ENCODE results near the gene TAMALIN. TPM values are rescaled to one million over a fixed set of nuclear protein-coding genes. Genes with fewer than 3 reads are reported as not detected.
A peak's percentile ranks its signal among the peaks of the same experiment; 100 is the strongest.

TAMALIN gene
- total and polyA plus RNA-seq, 4 donors, result 7.1 to 129 (median 39.0) TPM

DNA sequence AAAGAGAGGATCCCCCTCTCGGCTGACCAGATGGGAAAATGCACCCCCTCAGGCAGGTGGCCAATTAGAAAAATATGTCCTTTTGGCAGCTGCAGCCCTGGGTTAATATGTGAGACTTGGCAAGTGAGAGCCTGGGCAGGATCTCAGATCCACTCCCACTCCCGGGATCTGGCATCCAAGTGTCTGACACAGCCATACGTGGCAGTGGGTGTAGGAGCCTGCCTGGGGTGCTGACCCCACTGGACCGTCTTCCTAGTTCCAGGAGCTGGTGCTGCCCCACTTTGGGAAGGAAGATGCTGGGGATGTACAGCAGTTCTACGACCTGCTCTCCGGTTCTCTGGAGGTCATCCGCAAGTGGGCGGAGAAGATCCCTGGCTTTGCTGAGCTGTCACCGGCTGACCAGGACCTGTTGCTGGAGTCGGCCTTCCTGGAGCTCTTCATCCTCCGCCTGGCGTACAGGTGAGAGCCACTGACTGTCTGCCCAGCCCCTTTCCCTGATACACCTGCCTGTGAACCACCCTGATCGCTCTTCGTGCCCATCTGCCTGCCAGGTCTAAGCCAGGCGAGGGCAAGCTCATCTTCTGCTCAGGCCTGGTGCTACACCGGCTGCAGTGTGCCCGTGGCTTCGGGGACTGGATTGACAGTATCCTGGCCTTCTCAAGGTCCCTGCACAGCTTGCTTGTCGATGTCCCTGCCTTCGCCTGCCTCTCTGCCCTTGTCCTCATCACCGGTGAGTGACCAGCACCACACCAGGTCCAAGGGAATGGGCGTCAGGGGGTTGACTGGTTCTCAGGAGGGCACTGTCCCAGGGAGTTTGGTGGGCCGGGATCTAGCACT lies 50.3 kb downstream of the TAMALIN start:
- ATAC-seq (ENCODE audit: low FRiP score) (no peak), DNase-seq (peak in 1 of 2 donors; percentile 83)
- H3K27me3 ChIP-seq (ENCODE audit: control insufficient read depth in 1 of 2, insufficient read depth in 2 of 2, low read length in 1 of 2), result no peaks in the 10 kb centered on the region
- no peak overlapping the region for H3K27ac ChIP-seq (ENCODE audit: low read depth in 1 of 2, low read length in 2 of 2)
- intact Hi-C loops (cut with DNase I), result no loop called here
- no peaks in the 10 kb centered on the region for H3K4me1 ChIP-seq (ENCODE audit: control insufficient read depth in 1 of 2, insufficient read depth in 2 of 2, low read length in 2 of 2)
- no peaks in the 10 kb centered on the region for H3K9me3 ChIP-seq (ENCODE audit: control insufficient read depth, low read length)
- WGBS, 2 donors, result 74 to 79% methylated on average over 23 of the region's 23 CpGs
- no peak overlapping the region for H3K4me3 ChIP-seq (ENCODE audit: low read length in 2 of 2)
- peaks cover 0 to 5% of the 10 kb centered on the region in 2 donors for H3K36me3 ChIP-seq (ENCODE audit: control insufficient read depth in 1 of 2, insufficient read depth in 2 of 2, low read length in 1 of 2)

DNA sequence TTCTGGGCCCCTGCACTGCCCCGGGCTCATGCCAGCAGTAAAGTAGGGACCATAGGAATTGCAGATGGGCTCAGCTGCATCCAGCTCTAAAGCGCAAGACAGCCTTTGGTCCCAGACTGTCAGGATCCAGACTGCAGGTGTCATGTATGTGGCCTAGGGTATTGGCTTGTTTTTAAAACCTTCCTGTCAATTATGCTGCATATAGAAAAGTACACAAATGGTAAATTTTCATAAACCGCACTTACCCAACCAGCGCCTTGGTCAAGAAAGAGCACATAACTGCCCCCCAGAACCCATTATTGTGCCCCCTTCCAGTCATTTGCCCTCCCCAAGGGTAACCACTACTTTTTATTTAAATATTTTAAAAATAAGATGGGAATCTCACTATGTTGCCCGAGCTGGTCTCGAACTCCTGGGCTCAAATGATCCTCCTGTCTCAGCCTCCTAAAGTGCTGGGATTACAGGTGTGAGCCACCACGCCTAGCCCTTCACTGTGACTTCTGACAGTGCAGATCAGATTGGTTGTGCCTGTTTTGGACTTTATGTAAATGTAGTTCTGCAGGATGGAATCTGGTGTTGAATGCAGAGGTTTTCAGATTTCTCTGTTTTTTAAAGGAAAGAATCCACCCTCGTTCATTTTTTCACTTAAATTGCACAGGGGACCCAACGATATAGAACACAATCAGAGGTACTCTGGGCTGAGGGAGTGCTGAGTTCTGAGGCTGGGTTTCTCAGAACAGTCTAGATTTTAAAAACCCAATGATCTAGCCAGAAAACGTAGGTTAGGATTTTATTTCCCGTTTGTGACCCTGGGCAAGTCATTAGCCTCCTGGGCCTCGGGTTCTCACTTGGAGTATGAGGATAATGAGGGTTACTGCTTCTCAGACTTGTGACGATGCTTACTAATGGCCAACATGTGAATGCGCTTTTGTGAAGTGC lies 51.2 kb downstream of the TAMALIN start:
- no peak overlapping the region for H3K27ac ChIP-seq (ENCODE audit: low read depth in 1 of 2, low read length in 2 of 2)
- no peaks in the 10 kb centered on the region for H3K27me3 ChIP-seq (ENCODE audit: control insufficient read depth in 1 of 2, insufficient read depth in 2 of 2, low read length in 1 of 2)
- H3K36me3 ChIP-seq (ENCODE audit: control insufficient read depth in 1 of 2, insufficient read depth in 2 of 2, low read length in 1 of 2), result peaks cover 0 to 5% of the 10 kb centered on the region in 2 donors
- DNase-seq, result no peak
- no peak for ATAC-seq (ENCODE audit: low FRiP score)
- intact Hi-C loops (cut with DNase I), result no loop called here
- H3K4me1 ChIP-seq (ENCODE audit: control insufficient read depth in 1 of 2, insufficient read depth in 2 of 2, low read length in 2 of 2), result no peaks in the 10 kb centered on the region
- no peaks in the 10 kb centered on the region for H3K9me3 ChIP-seq (ENCODE audit: control insufficient read depth, low read length)
- 90% methylated on average over 14 of the region's 14 CpGs for WGBS, 2 donors
- H3K4me3 ChIP-seq (ENCODE audit: low read length in 2 of 2), result no peak overlapping the region

DNA sequence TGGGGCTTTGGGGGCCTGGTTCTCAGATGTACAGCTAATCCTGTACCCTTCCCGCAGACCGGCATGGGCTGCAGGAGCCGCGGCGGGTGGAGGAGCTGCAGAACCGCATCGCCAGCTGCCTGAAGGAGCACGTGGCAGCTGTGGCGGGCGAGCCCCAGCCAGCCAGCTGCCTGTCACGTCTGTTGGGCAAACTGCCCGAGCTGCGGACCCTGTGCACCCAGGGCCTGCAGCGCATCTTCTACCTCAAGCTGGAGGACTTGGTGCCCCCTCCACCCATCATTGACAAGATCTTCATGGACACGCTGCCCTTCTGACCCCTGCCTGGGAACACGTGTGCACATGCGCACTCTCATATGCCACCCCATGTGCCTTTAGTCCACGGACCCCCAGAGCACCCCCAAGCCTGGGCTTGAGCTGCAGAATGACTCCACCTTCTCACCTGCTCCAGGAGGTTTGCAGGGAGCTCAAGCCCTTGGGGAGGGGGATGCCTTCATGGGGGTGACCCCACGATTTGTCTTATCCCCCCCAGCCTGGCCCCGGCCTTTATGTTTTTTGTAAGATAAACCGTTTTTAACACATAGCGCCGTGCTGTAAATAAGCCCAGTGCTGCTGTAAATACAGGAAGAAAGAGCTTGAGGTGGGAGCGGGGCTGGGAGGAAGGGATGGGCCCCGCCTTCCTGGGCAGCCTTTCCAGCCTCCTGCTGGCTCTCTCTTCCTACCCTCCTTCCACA lies 52.0 kb downstream of the TAMALIN start:
- Histone ChIP-seq H3K27me3 (ENCODE audit: control insufficient read depth in 1 of 2, insufficient read depth in 2 of 2, low read length in 1 of 2) (no peaks in the 10 kb centered on the region), H3K4me3 (ENCODE audit: low read length in 2 of 2) (no peak overlapping the region), H3K27ac (ENCODE audit: low read depth in 1 of 2, low read length in 2 of 2) (no peak overlapping the region), H3K9me3 (ENCODE audit: control insufficient read depth, low read length) (no peaks in the 10 kb centered on the region), H3K4me1 (ENCODE audit: control insufficient read depth in 1 of 2, insufficient read depth in 2 of 2, low read length in 2 of 2) (no peaks in the 10 kb centered on the region), H3K36me3 (ENCODE audit: control insufficient read depth in 1 of 2, insufficient read depth in 2 of 2, low read length in 1 of 2) (peaks cover 0 to 5% of the 10 kb centered on the region in 2 donors)
- 86 to 90% methylated on average over 23 to 25 of the region's 25 CpGs for WGBS, 2 donors
- intact Hi-C loops (cut with DNase I), result no loop called here
- peak in 1 of 2 donors; percentile 87 for DNase-seq
- ATAC-seq (ENCODE audit: low FRiP score), result no peak

DNA sequence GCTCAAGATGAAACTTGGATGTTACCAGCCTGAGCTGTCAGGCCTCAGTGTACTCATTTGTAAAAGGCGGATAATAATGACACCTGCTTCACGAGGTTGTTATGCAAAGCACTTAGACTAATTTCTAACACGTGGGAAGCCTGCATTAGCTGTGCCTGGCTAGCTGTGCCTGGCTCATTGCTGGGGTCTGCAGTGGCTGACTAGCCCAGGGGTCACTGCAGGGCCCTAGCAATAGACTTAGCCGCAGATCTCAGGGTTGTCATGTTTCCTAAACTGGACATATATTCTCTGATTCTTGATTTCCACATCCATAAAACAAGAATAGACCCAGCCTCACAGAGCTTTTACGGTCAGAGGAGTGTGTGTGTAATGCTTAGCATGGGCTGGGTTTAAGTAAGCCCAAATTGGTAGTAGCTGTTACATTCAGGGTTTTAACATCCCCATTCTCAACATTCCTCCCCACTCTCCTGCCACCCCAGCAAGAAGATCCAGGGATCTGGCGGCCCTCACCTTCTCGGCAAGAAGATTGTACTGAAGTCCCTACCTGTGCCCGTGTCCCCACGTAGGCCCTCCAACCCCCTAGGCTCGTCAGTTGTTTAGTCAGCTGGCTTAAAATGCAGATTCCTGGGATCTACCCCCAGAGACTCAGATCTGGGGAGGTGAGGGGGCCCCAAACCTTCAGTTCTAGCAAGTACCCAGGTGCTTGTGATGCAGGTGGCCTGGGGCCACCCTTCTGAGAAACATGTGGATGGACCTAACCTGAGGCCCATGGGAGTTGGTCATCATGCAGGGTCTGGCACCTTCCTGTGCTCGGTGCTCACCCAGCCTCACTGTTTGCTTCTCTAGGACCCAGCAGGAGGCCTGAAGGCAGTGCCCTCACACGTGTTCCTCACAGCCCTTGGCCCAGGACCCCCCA lies 53.1 kb downstream of the TAMALIN start:
- Histone ChIP-seq H3K4me3 (ENCODE audit: low read length in 2 of 2) (no peak overlapping the region), H3K27ac (ENCODE audit: low read depth in 1 of 2, low read length in 2 of 2) (no peak overlapping the region), H3K9me3 (ENCODE audit: control insufficient read depth, low read length) (no peaks in the 10 kb centered on the region), H3K27me3 (ENCODE audit: control insufficient read depth in 1 of 2, insufficient read depth in 2 of 2, low read length in 1 of 2) (no peaks in the 10 kb centered on the region), H3K4me1 (ENCODE audit: control insufficient read depth in 1 of 2, insufficient read depth in 2 of 2, low read length in 2 of 2) (no peaks in the 10 kb centered on the region), H3K36me3 (ENCODE audit: control insufficient read depth in 1 of 2, insufficient read depth in 2 of 2, low read length in 1 of 2) (peaks cover 0 to 2% of the 10 kb centered on the region in 2 donors)
- DNase-seq (peak in 1 of 2 donors; percentile 78), ATAC-seq (ENCODE audit: low FRiP score) (peak; percentile 6)
- intact Hi-C loops (cut with DNase I), result no loop called here
- 78 to 81% methylated on average over 12 of the region's 12 CpGs for WGBS, 2 donors

DNA sequence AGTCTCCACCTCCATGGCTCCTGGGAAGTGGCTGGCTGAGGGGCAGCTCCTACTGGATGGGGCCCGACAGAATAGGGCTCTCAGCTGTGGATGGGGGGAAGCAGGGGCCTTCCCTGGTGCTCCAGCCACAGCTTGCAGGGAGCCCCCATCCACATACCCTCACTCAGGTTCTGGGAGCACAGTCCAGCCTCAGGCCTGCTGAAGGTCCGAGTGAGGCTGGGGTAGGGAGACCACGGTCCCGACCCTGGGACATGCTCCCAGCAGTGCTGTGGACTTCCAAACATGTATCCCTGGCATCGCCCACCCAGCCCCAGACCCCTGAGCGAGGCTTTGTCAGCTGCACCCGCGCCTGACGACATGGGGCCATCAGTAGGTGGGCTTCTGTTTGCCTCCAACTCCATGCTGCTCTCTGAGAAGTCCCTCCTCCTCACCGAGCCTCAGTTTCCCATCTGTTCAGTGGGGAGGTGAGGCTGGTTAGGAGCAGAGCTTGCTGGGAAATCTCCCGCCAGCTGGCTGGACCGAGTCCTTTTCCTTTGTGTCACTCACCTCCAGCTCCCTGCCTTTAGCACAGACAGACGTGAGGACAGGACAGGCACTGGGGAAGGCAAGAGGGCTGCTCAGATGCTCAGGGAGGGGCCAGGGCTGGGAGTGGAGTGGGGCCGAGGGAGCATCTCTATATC lies 53.9 kb downstream of the TAMALIN start:
- Histone ChIP-seq H3K27ac (ENCODE audit: low read depth in 1 of 2, low read length in 2 of 2) (no peak overlapping the region), H3K27me3 (ENCODE audit: control insufficient read depth in 1 of 2, insufficient read depth in 2 of 2, low read length in 1 of 2) (no peaks in the 10 kb centered on the region), H3K4me1 (ENCODE audit: control insufficient read depth in 1 of 2, insufficient read depth in 2 of 2, low read length in 2 of 2) (no peaks in the 10 kb centered on the region), H3K9me3 (ENCODE audit: control insufficient read depth, low read length) (no peaks in the 10 kb centered on the region), H3K4me3 (ENCODE audit: low read length in 2 of 2) (no peak overlapping the region), H3K36me3 (ENCODE audit: control insufficient read depth in 1 of 2, insufficient read depth in 2 of 2, low read length in 1 of 2) (peaks cover 0 to 2% of the 10 kb centered on the region in 2 donors)
- ATAC-seq (ENCODE audit: low FRiP score) (no peak), DNase-seq (peak in 1 of 2 donors; percentile 89)
- intact Hi-C loops (cut with DNase I), result no loop called here
- WGBS, 2 donors, result 83 to 85% methylated on average over 14 of the region's 14 CpGs

GRCh38 chr12:52061470-52062166 lies 54.9 kb downstream of the TAMALIN start:
- WGBS, 2 donors, result 74 to 76% methylated on average over 11 to 12 of the region's 12 CpGs
- no peaks in the 10 kb centered on the region for H3K4me1 ChIP-seq (ENCODE audit: control insufficient read depth in 1 of 2, insufficient read depth in 2 of 2, low read length in 2 of 2)
- ATAC-seq (ENCODE audit: low FRiP score), result no peak
- no peaks in the 10 kb centered on the region for H3K27me3 ChIP-seq (ENCODE audit: control insufficient read depth in 1 of 2, insufficient read depth in 2 of 2, low read length in 1 of 2)
- no peak for DNase-seq
- H3K4me3 ChIP-seq (ENCODE audit: low read length in 2 of 2), result no peak overlapping the region
- intact Hi-C loops (cut with DNase I), result no loop called here
- no peak overlapping the region for H3K27ac ChIP-seq (ENCODE audit: low read depth in 1 of 2, low read length in 2 of 2)
- peaks cover 0 to 2% of the 10 kb centered on the region in 2 donors for H3K36me3 ChIP-seq (ENCODE audit: control insufficient read depth in 1 of 2, insufficient read depth in 2 of 2, low read length in 1 of 2)
- no peaks in the 10 kb centered on the region for H3K9me3 ChIP-seq (ENCODE audit: control insufficient read depth, low read length)
